Stimulated activated naive CD4-positive, alpha-beta T cell treated with Interleukin-2 at 50 U/mL for 16 hours (primary cell): ENCODE results near the gene FAM3C.
"Not testable (repeated sequence)": the region's sequence is repeated elsewhere in the genome, so short reads cannot be mapped to it uniquely, and the experiment has no call there.

ENCODE experiments used
- DNase-seq: peaks from one replicate; lab custom pipeline; 2025; lab: John Stamatoyannopoulos, UW

The FAM3C gene

GRCh38 chr7:121331048-121331447 lies 65.1 kb downstream of the FAM3C start:
- no peak for DNase-seq

- no peak for DNase-seq
Observed at GRCh38 chr7:121330053-121330833, 65.9 kb downstream of the FAM3C start.

- no peak for DNase-seq
Observed at GRCh38 chr7:121329191-121330052, 66.7 kb downstream of the FAM3C start.

GRCh38 chr7:121328508-121329190 lies 67.5 kb downstream of the FAM3C start, which contains the start of gene WNT16:
TSS of gene WNT16 (plus strand) at chr7:121329000. CDS start at chr7:121329293, 293 bp downstream.
- no peak for DNase-seq

GRCh38 chr7:121327671-121328070 lies 68.4 kb downstream of the FAM3C start:
- DNase-seq: no peak

GRCh38 chr7:121323515-121324302 lies 72.4 kb downstream of the FAM3C start:
- no peak for DNase-seq

- DNase-seq: no peak
Observed at GRCh38 chr7:121322460-121322859, 73.6 kb downstream of the FAM3C start.

GRCh38 chr7:121315170-121315569 lies 80.9 kb downstream of the FAM3C start:
- not testable (repeated sequence) for DNase-seq

GRCh38 chr7:121313793-121314676 lies 82.1 kb downstream of the FAM3C start:
- no peak for DNase-seq

- no peak for DNase-seq
Observed at GRCh38 chr7:121313220-121313792, 82.8 kb downstream of the FAM3C start.

- DNase-seq: no peak
Observed at GRCh38 chr7:121307021-121307574, 89.0 kb downstream of the FAM3C start.

GRCh38 chr7:121306565-121306964 lies 89.5 kb downstream of the FAM3C start:
- no peak for DNase-seq

GRCh38 chr7:121305109-121305508 lies 91.0 kb downstream of the FAM3C start:
- DNase-seq: no peak

- DNase-seq: no peak
Observed at GRCh38 chr7:121304102-121304658, 91.9 kb downstream of the FAM3C start.

- no peak for DNase-seq
Observed at GRCh38 chr7:121303422-121304101, 92.5 kb downstream of the FAM3C start.

GRCh38 chr7:121302214-121302745 lies 93.8 kb downstream of the FAM3C start:
- no peak for DNase-seq

GRCh38 chr7:121301446-121302213 lies 94.5 kb downstream of the FAM3C start:
- no peak for DNase-seq
